ENCODE results near the gene SLC25A13.

DNA sequence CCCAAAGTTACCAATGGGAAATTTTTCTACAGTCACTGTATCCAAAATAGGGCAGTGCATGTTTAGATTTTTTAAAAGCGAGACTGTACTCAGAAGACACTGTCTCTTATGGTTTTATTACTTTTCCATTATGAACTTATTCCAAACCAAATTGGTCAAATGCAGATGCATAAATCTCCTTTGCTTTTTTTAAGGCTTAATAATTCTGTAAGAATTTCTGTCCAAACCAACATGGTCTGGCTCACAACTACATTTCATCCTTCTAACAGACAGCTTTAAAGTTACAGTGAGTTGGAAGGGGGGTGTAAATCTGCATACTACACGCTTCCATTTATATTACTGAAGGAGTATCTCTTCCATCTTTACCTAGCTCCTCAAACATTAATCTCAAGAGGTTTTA, 199.2 kb downstream of the SLC25A13 start:
- TF ChIP-seq NFIC (IDR thresholded peaks at IDR 0.05; ENCODE audit: borderline replicate concordance) (no peak), SIN3A (IDR thresholded peaks at IDR 0.05; ENCODE audit: borderline replicate concordance, low read depth, low read length) (no peak), MEF2A (IDR thresholded peaks at IDR 0.05; ENCODE audit: borderline replicate concordance, low read depth) (no peak), EZH2phosphoT487 (IDR thresholded peaks at IDR 0.05; ENCODE audit: borderline replicate concordance, low read depth) (no peak), POLR2AphosphoS5 (IDR thresholded peaks at IDR 0.05; ENCODE audit: low read depth, low read length) (no peak), GABPA (IDR thresholded peaks at IDR 0.05; ENCODE audit: low read depth) (no peak)
- TF ChIP-seq, protein P1, sequence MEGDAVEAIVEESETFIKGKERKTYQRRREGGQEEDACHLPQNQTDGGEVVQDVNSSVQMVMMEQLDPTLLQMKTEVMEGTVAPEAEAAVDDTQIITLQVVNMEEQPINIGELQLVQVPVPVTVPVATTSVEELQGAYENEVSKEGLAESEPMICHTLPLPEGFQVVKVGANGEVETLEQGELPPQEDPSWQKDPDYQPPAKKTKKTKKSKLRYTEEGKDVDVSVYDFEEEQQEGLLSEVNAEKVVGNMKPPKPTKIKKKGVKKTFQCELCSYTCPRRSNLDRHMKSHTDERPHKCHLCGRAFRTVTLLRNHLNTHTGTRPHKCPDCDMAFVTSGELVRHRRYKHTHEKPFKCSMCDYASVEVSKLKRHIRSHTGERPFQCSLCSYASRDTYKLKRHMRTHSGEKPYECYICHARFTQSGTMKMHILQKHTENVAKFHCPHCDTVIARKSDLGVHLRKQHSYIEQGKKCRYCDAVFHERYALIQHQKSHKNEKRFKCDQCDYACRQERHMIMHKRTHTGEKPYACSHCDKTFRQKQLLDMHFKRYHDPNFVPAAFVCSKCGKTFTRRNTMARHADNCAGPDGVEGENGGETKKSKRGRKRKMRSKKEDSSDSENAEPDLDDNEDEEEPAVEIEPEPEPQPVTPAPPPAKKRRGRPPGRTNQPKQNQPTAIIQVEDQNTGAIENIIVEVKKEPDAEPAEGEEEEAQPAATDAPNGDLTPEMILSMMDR (IDR thresholded peaks at IDR 0.05): no peak
